Fibroblast of lung (primary cell): Measurements from ENCODE around the gene TMEM240.

Experiments used
- CTCF ChIP-seq, 2 donors: IDR thresholded peaks in 1 of 2; conservative IDR thresholded peaks in 1 of 2; 1 replicate in 1 of 2; 2 replicates in 1 of 2; pipeline ENCODE4 v1.5.1; 2011 to 2012; ENCODE audit warnings: low read length in 2 of 2, control low read depth in 1 of 2, inconsistent platforms in 1 of 2, low read depth in 1 of 2, mild to moderate bottlenecking in 1 of 2
- EZH2 ChIP-seq: IDR thresholded peaks from 2 replicates; pipeline ENCODE4 v1.5.1; 2012; ENCODE audit warnings: low read length, control low read depth, mild to moderate bottlenecking; ENCODE audit errors: missing control alignments

GRCh38 chr1:1536938-1537546 lies 3.4 kb downstream of the TMEM240 start:
- no peak for TF ChIP-seq CTCF (conservative IDR thresholded peaks at IDR 0.05 in 1 of 2, IDR thresholded peaks at IDR 0.05 in 1 of 2; ENCODE audit: low read depth in 1 of 2, low read length in 2 of 2)
- no peak for TF ChIP-seq EZH2
